DND-41 (cell line): ENCODE data around the gene KCNN2.

Experiments
- ATAC-seq: fragments of 200-7000 bp; cut with Tn5 transposase; 3 replicates; pipeline ENCODE4 v1.9.1; 2021; ENCODE audit warnings: low read depth; ENCODE audit not compliant: insufficient read depth
- DNase-seq: peaks from one replicate; pipeline ENCODE4 v3.0.0-alpha.2; 2020
- H2AFZ ChIP-seq: 2 replicates; pipeline ENCODE4 v1.6.0; 2012; ENCODE audit warnings: low read depth, low read length
- H3K27ac ChIP-seq: 2 replicates; pipeline ENCODE4 v1.5.1; 2012; ENCODE audit warnings: low read length, inconsistent platforms
- H3K27me3 ChIP-seq: fragments of 200-600 bp; sonication (generic); 2 replicates; pipeline ENCODE4 v1.6.0; 2012; ENCODE audit warnings: low read length, mild to moderate bottlenecking, inconsistent platforms; ENCODE audit not compliant: insufficient read depth, poor library complexity
- H3K36me3 ChIP-seq: 2 replicates; pipeline ENCODE4 v1.5.1; 2012; ENCODE audit warnings: low read length, inconsistent platforms; ENCODE audit not compliant: insufficient read depth
- H3K4me1 ChIP-seq: 2 replicates; pipeline ENCODE4 v1.5.1; 2012; ENCODE audit warnings: mild to moderate bottlenecking, low read length; ENCODE audit not compliant: insufficient read depth
- H3K4me2 ChIP-seq: 2 replicates; pipeline ENCODE4 v1.6.0; 2012; ENCODE audit warnings: mild to moderate bottlenecking, moderate library complexity, low read length, inconsistent platforms; ENCODE audit not compliant: insufficient read depth
- H3K4me3 ChIP-seq, 2 experiments: fragments of 200-600 bp in 1 of 2; shearing (Covaris generic) in 1 of 2; 2 replicates each; pipeline ENCODE4 v1.5.1; 2012 to 2016; ENCODE audit warnings: inconsistent platforms in 2 of 2, low read length in 2 of 2, mild to moderate bottlenecking in 2 of 2, low read depth in 1 of 2, moderate library complexity in 1 of 2
- H3K79me2 ChIP-seq: 2 replicates; pipeline ENCODE4 v1.6.0; 2012; ENCODE audit warnings: low read length, inconsistent platforms; ENCODE audit not compliant: insufficient read depth
- H3K9ac ChIP-seq: 2 replicates; pipeline ENCODE4 v1.6.0; 2012; ENCODE audit warnings: low read depth, mild to moderate bottlenecking, inconsistent platforms, low read length, moderate library complexity
- H3K9me3 ChIP-seq: 2 replicates; pipeline ENCODE4 v1.5.1; 2012; ENCODE audit warnings: low read length, moderate library complexity, mild to moderate bottlenecking, inconsistent platforms; ENCODE audit not compliant: insufficient read depth, severe bottlenecking
- H4K20me1 ChIP-seq: 2 replicates; pipeline ENCODE4 v1.6.0; 2012; ENCODE audit warnings: low read length; ENCODE audit not compliant: insufficient read depth
- CTCF ChIP-seq: IDR thresholded peaks from 2 replicates; pipeline ENCODE4 v1.5.1; 2012; ENCODE audit warnings: borderline replicate concordance, low read length, moderate library complexity, mild to moderate bottlenecking; ENCODE audit not compliant: poor library complexity, severe bottlenecking; ENCODE audit errors: extremely low read depth
- EZH2 ChIP-seq: IDR thresholded peaks from 3 replicates; pipeline ENCODE4 v1.6.1; 2012; ENCODE audit warnings: borderline replicate concordance, low read depth, mild to moderate bottlenecking, moderate library complexity, low read length, inconsistent platforms; ENCODE audit not compliant: severe bottlenecking

KCNN2 gene

GRCh38 chr5:114419067-114419388, 57.2 kb downstream of the KCNN2 start:
- Histone ChIP-seq H2AFZ (no peak overlapping the region), H3K4me1 (no peaks in the 10 kb centered on the region), H3K4me2 (no peak overlapping the region), H3K27ac (no peak overlapping the region), H3K27me3 (no peaks in the 10 kb centered on the region), H3K9ac (no peak overlapping the region), H3K4me3 (no peak overlapping the region), H3K79me2 (no peaks in the 10 kb centered on the region), H3K36me3 (no peaks in the 10 kb centered on the region), H4K20me1 (no peaks in the 10 kb centered on the region), H3K9me3 (no peaks in the 10 kb centered on the region)
- DNase-seq (no peak), ATAC-seq (no peak)
- no peak for TF ChIP-seq EZH2
- TF ChIP-seq CTCF = no peak

GRCh38 chr5:114419959-114420358, 58.1 kb downstream of the KCNN2 start:
- no peak overlapping the region for H3K4me2 ChIP-seq
- H3K9me3 ChIP-seq = no peaks in the 10 kb centered on the region
- H2AFZ ChIP-seq = no peak overlapping the region
- H3K27ac ChIP-seq = no peak overlapping the region
- DNase-seq (no peak), ATAC-seq (no peak)
- no peaks in the 10 kb centered on the region for H3K4me1 ChIP-seq
- TF ChIP-seq CTCF = no peak
- TF ChIP-seq EZH2 = no peak
- no peaks in the 10 kb centered on the region for H3K27me3 ChIP-seq
- no peak overlapping the region for H3K4me3 ChIP-seq
- H3K79me2 ChIP-seq = no peaks in the 10 kb centered on the region
- H3K36me3 ChIP-seq = no peaks in the 10 kb centered on the region
- H4K20me1 ChIP-seq = no peaks in the 10 kb centered on the region
- no peak overlapping the region for H3K9ac ChIP-seq

- DNase-seq = no peak
- no peaks in the 10 kb centered on the region for H3K9me3 ChIP-seq
Measured at GRCh38 chr5:114427204-114427603, 65.3 kb downstream of the KCNN2 start.

More at GRCh38 chr5:114427204-114427603, 65.3 kb downstream of the KCNN2 start:
- Histone ChIP-seq H3K36me3 (no peaks in the 10 kb centered on the region), H3K27me3 (no peaks in the 10 kb centered on the region), H3K4me2 (no peak overlapping the region), H3K4me1 (no peaks in the 10 kb centered on the region), H3K27ac (no peak overlapping the region), H4K20me1 (no peaks in the 10 kb centered on the region), H3K4me3 (no peak overlapping the region), H3K79me2 (no peaks in the 10 kb centered on the region), H2AFZ (no peak overlapping the region), H3K9ac (no peak overlapping the region)
- no peak for TF ChIP-seq CTCF
- TF ChIP-seq EZH2 = no peak
- no peak for ATAC-seq
